Measurements from ENCODE around the gene IL1R2.

GRCh38 chr2:101991721-101992145 lies at the start of gene IL1R2:
- TF ChIP-seq CTCF (IDR thresholded peaks at IDR 0.05) (no peak), POLR2A (IDR thresholded peaks at IDR 0.05) (peak; percentile 42)

All from right lobe of liver (tissue), 4 donors.